HG03521 (cell line): ENCODE data around the gene IGFALS.

Source experiments
- ATAC-seq: cut with Tn5 transposase; IDR thresholded peaks from one replicate; pipeline ENCODE4 v1.9.1; 2021; ENCODE audit warnings: mild to moderate bottlenecking, moderate library complexity; ENCODE audit not compliant: unreplicated experiment

IGFALS gene

DNA sequence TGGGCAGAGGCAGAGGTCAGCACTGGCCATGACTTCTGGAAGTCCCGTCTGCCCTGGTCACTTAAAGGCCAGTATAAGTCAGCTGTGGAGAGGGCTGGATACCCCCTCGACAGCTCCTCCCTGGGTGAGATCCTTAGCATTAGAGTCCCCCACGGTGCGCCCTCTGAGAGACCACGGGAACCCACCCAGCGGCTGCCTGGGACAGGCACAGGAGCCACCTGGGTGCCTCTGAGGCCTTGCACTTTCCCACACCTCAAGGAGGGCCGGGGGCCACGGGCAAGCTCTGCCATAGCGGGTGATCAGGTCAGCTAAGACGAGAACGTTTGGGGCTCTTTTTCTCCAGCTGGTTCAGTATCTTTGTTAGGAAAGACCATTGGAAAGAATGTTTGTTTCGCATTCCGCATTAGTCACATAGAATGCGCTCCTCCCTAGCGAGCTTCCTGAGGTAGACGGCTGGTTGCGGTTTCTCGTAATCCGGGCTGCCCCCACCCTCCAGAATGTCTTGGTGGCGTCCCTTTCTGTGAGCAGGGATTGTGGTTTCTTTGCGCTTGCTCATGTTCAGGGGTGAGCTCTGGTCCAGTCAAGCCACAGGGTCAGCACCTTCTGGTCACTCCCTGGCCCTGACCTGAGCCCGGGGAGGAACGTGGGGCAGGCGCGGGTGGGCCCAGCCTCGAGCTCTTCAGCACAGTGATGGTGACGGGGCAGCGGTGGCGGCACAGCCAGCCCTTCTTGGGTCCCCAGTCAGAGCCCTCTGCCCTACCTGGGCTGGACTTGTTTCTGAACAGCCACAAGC is 47.4 kb downstream of the IGFALS start:
- ATAC-seq: no peak

DNA sequence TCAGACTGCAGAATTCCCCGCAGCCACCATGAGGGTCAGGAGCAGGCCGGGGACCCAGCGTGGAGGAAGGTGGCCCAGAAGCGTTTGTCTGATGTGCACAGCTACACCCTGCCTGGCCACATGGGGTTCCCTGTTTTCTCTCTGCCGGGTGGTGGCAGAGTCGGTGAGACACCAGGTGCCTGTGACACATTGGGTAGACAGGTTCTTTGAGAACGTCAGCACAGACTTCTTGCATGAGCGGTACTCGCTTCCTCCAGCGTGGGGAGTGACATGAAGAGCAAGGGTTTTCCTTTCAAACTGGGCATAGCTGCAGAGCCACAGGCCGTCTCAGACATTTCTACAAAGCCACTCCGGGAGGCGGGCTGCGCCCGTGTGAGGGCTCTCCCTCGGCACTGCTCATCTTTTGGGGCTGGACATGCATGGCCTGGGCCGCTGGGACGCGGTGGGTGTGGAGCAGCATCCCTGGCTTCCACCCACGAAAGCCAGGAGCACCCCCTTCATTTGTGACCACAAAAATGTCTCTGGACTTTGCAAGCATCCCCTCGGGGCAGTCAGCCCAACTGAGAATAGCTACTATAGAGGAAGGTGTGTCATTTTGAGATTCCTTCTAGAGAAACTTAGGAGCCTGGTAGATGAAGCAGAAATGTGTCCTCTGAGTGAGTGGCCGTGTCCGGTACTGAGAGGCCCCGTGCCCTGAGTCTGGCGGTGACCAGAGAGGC is 48.2 kb downstream of the IGFALS start:
- no peak for ATAC-seq

DNA sequence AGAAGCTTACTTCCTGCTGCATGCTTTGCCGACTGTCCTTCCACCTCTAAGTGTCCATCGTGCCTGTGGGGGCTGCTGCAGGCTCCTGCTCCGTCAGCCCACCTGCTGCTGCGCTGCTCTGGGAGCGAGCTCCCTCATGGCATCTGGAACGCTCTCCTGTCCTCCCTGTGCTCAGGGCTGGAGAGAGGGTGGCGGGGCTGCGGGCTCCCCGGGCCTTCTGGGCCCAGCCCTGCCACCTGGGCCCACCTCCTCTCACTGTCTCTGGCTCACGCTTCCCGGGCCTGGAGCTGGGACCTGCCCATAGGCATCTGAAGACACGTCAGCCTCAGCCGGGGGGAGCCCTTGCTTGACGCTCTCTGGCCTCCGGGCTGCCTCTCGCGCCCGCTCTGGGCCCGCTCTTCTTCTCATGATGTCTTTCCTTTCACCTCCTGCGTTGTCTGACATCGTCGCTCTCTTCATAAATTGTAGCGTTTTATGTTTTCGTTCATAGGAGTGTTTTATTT is 49.1 kb downstream of the IGFALS start:
- ATAC-seq: no peak

DNA sequence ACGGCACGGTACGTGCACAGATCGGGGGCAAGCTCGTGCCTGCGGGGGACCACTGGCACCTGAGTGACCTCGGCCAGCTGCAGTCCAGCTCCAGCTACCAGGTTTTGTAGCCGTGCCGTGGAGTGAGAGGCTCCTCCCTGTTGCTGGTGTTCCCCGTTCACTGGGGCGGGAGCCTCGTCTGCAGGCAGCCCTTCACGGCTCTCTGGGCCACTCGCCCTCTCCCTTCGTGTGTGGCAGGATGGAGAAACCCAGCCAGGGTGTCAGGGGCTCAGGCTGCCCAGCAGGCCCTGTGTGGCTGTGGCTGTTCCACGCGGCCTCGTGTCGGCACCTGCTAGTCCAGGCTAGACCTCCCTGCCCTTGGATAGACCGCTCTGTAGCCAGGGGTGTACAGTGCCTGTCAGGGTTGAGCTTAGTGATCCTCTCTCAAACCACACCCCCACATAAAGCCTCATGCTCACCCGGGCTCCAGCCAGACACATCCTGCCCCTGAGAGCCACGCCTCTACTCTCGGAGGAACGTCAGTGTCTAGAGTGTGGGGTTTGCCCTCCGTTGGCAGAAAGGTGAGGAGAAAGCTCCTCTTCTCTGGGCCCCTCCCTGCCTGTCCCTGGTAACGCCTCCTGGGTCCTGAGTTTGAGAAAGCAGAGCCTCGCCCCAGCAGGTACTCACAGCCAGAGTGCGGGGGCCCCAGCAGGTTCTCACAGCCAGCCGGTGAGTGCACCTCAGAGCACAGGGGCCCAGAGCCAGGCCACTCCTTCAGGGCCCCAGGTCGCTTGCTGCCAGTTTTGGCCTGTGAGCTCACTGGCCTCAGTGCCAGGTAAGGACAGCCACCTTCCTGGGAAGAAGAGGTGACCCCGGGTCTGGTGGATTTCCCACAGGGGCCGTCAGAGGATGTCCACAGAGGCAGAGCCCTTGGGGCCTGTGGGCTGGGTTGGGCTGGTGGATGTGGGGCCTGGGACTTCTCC is 49.8 kb downstream of the IGFALS start:
- ATAC-seq: no peak

DNA sequence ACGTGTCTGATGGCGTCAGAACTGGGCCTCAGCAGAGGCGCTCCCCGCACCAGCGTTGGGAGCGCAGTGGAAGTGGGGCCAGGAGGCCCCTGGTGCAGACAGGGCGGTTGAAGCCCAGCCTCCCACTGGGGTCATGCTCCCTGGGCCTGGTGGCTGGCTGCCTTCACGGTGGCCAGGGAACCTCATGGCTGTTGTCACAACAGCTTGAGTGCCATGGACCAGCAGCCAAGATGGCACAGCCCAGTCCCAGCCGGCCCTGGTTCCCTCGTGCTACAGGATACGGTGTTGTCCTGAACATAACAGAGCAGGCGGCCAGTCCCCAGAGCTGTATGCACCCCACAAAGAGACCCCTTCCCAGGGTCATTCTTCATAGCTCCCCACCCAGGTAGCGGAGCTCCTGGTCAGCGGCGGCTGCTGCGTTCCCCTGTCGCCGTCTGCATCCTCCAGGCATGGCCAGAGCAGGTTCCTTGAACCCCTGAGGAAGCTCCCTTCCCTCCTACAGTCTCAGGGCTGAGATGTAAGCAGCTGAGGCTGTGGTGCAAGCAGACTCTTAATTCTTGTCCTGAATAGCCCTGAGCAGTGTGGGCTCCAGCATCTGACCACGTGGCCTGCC is 51.8 kb downstream of the IGFALS start:
- no peak for ATAC-seq

DNA sequence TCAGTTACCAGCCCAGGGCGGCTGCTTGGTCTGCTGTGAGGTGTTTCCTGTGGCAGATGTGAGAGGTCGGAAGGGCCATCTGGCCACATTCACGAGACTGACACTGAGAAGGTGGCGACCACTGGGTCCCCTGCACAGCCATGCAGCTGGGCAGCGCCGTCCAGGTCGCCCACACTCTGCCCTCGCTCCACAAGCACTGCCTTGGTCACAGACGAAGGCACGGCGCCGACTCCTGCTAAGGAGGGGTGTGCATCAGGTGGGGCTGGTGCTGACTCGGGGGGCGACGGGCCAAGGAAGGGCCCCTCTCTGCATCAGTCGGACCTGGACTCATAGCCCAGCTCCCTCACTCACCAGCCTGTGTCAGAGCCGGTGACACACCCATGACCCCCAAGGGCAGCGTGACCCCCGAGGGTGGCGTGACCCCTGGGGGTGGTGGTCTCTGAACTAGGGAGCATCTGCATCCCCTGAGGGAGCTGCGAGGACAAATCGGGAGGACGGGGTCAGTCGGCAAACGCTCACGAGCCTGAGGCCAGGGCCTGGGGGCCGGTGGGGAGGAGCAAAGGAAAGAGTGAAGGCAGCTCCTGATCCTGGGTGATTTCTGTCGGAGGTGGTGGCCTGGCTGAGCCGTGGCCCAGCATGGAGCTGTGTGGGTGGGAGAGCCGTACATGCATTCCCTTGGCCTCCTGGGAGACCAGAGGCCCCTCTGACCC is 52.6 kb downstream of the IGFALS start:
- no peak for ATAC-seq
